ENCODE results near the gene GSTT4. TPM values are rescaled to one million over a fixed set of nuclear protein-coding genes. Genes with fewer than 3 reads are reported as not detected.

Gene GSTT4
- total RNA-seq, 1 experiment from 2014 or later, result not detected

- no CpG with 5 or more reads among the region's 3 CpGs for WGBS (ENCODE audit: extremely low coverage, insufficient read length, low lambda C conversion rate)
- Mint-ChIP-seq H3K4me3 (no peak overlapping the region), H3K9me3 (no peaks in the 10 kb centered on the region; a peak in 1 of 5 replicates), H3K4me1 (no peaks in the 10 kb centered on the region), H3K36me3 (ENCODE audit: insufficient read depth in 1 of 3, low read depth in 3 of 3) (peaks cover 51 to 75% (median 64%) of the 10 kb centered on the region in 3 experiments; a peak in 6 of 7 replicates), H3K27me3 (ENCODE audit: low read depth) (no peaks in the 10 kb centered on the region), H3K27ac (peak overlapping the region in 1 of 3 experiments; percentile 86; a peak in 1 of 7 replicates)
- no peaks in the 10 kb centered on the region for H3K79me2 ChIP-seq (ENCODE audit: insufficient read depth, low read length)
- no peaks in the 10 kb centered on the region for H3K79me1 ChIP-seq (ENCODE audit: insufficient read depth, low read depth, low read length, poor library complexity, severe bottlenecking)
- H3K27ac ChIP-seq (ENCODE audit: insufficient read length, low read depth, low read length), result no peak overlapping the region
- H3K18ac ChIP-seq (ENCODE audit: insufficient read length, low read depth, low read length), result no peak overlapping the region
- H4K20me1 ChIP-seq (ENCODE audit: control insufficient read depth, insufficient read depth, insufficient read length), result no peaks in the 10 kb centered on the region
- no peak overlapping the region for H3K4ac ChIP-seq (ENCODE audit: low read depth, low read length)
- no peak overlapping the region for H2AK5ac ChIP-seq (ENCODE audit: insufficient read length, low read length)
- H3K4me2 ChIP-seq (ENCODE audit: insufficient read depth, insufficient read length, low read length), result no peak overlapping the region
- H2AFZ ChIP-seq (ENCODE audit: low read length), result no peak overlapping the region
- no peak overlapping the region for H2BK120ac ChIP-seq (ENCODE audit: low read depth, low read length, poor library complexity, severe bottlenecking)
- H2BK12ac ChIP-seq (ENCODE audit: insufficient read length, low read depth, low read length), result no peak overlapping the region
- H3K56ac ChIP-seq (ENCODE audit: insufficient read length, low read depth, low read length), result no peak overlapping the region
- no peak overlapping the region for H2BK20ac ChIP-seq (ENCODE audit: low read depth, low read length, poor library complexity, severe bottlenecking)
- no peaks in the 10 kb centered on the region for H3K4me1 ChIP-seq (ENCODE audit: insufficient read depth, low read length)
- no peak for DNase-seq
- H3K23ac ChIP-seq (ENCODE audit: insufficient read length, low read depth, low read length), result no peak overlapping the region
- H3K14ac ChIP-seq (ENCODE audit: insufficient read depth, low read length), result no peak overlapping the region
- H4K91ac ChIP-seq (ENCODE audit: insufficient read length, low read depth, low read length), result no peak overlapping the region
- H3K27me3 ChIP-seq (ENCODE audit: insufficient read depth, low read length), result no peaks in the 10 kb centered on the region
- TF ChIP-seq CTCF (conservative IDR thresholded peaks at IDR 0.05), result no peak
- H3T11ph ChIP-seq (ENCODE audit: low read length), result no peak overlapping the region
- H2BK5ac ChIP-seq (ENCODE audit: insufficient read length, low read length), result no peak overlapping the region
- H4K8ac ChIP-seq (replicated peaks; ENCODE audit: insufficient read length, low read depth, low read length), result no peak overlapping the region
- no peak overlapping the region for H3K9ac ChIP-seq (ENCODE audit: extremely low read depth, insufficient read length, low read length)
- H2BK15ac ChIP-seq (ENCODE audit: low read depth, low read length), result no peak overlapping the region
- H3K23me2 ChIP-seq (ENCODE audit: insufficient read length, low read depth, low read length, poor library complexity, severe bottlenecking), result no peaks in the 10 kb centered on the region
- H3K9me3 ChIP-seq (ENCODE audit: control insufficient read depth, low read depth, low read length), result no peaks in the 10 kb centered on the region
- H4K5ac ChIP-seq (ENCODE audit: insufficient read length, low read depth, low read length), result no peak overlapping the region
These were observed 49.1 kb upstream of the GSTT4 start for GRCh38 chr22:24054356-24054755.
